NCI-H345 treated with DMSO at 0.1 percent for 48 hours (cell line): ENCODE data around the gene CAMSAP1.

Experiments used
- DNase-seq: peaks from one replicate; lab custom pipeline; 2025; ENCODE audit not compliant: unreplicated experiment; lab: John Stamatoyannopoulos, UW

Gene CAMSAP1

GRCh38 chr9:135883410-135884089 is 23.8 kb downstream of the CAMSAP1 start:
- DNase-seq, result no peak

GRCh38 chr9:135882011-135882410 is 25.3 kb downstream of the CAMSAP1 start:
- no peak for DNase-seq

DNA sequence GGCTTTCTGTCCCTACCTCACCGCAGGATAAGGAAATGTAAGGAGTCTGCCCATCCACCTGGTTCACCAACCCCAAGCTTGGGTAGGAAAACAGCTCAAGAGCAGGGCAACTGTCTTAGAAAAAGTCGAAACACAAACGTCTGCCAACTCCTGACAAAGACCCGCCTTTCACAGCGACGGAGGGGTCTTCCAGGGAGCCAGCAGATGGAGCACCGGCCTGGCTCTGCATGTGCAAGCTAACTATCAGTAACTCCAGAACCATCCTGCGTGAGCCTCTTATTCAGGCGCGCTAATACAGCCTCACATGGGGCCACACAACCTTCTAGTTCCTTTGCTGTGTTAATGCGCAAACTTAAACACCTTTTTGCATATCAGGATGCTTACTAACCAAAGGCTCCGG is 26.9 kb downstream of the CAMSAP1 start:
- DNase-seq, result no peak

GRCh38 chr9:135879619-135880018 is 27.7 kb downstream of the CAMSAP1 start:
- no peak for DNase-seq

DNA sequence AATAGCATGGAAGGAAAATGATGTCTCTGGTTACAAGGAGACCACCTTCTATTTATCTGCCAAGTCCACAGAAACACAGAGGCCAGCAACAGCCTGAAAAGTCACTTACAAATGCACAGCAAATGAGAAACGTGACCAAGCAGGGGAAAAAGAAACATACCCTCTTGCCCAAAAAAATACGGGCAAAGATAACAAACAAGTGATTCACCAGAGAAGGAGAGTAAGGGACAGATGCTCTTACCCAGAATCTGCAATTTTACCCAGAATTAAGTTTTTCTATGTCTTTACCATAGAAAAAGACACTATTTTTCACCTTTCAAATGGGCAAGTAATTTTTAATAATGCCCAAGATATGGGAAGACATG is 28.1 kb downstream of the CAMSAP1 start:
- no peak for DNase-seq

GRCh38 chr9:135878528-135879236 is 28.7 kb downstream of the CAMSAP1 start:
- DNase-seq, result no peak

- DNase-seq, result no peak
Observed at GRCh38 chr9:135877791-135878527, 29.4 kb downstream of the CAMSAP1 start.

DNA sequence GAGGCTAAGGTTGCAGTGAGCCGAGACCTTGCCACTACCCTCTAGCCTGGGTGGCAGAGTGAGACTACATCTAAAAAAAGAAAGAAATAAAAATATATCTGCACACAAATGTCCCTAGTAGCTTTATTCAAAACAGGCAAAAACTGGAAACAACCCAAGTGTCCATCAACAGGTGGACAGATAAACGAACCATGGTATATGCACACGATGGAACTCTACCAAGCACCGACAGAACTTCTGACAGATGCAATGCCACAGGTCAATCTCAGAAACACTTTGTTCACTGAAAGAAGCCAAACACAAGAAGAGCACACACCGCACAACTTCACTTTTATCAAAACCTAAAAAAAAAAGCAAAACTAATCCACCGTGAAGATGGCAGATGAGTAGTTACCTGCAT is 30.4 kb downstream of the CAMSAP1 start:
- DNase-seq, result no peak

GRCh38 chr9:135874859-135875258 is 32.5 kb downstream of the CAMSAP1 start:
- DNase-seq, result no peak

DNA sequence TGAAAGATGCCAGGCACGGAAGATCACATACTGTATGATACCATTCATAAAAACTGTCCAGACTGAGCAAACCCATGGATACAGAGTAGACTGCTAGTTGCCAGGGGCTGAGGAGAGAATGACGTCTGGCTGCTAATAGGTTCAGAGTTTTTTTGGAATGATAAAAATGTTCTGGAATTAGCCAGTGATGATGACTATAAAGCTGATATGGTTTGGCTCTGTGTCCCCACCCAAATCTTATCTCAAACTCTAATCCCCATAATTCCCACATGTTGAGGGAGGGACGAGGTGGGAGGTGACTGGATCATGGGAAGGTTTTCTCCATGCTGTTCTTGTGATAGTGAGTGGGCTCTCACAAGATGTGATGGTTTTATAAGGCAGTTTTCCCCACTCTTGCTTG is 37.4 kb downstream of the CAMSAP1 start:
- no peak for DNase-seq

GRCh38 chr9:135865531-135865930 is 41.8 kb downstream of the CAMSAP1 start:
- no peak for DNase-seq

GRCh38 chr9:135864447-135865049 is 42.8 kb downstream of the CAMSAP1 start:
- peak; percentile 9 for DNase-seq

GRCh38 chr9:135862809-135863208 is 44.5 kb downstream of the CAMSAP1 start:
- no peak for DNase-seq

DNA sequence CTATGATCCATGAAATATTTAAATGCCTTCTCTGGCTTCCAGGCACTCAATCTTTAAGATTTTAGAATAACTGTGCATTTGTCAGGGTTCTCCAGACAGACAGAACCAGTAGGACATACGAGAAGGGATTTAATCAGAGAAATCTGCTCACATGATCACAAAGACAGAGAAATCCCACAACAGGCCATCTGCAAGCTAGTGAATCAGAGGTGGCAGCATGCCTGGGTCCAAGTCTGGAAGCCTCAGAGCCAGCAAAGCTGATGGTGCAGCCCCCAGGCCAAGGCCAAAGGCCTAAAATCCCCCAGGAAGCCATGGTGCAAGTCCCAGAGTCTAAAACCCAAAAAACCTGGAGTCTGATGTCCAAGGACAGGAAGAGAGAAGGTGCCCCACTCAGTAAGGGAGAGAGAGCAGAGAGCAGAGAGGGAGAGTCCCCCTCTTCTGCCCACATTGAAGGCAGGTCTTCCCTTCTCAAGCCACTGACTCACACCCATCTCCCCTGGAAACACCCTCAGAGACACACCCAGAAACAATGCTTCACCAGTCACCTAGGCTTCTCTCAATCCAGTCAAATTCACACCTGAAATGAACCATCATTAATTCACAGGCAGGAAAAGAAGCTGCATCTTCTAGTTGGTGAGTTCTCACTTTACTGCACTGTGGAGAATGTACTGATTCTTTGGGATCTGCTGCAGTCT is 48.7 kb downstream of the CAMSAP1 start:
- DNase-seq, result no peak

- no peak for DNase-seq
Observed at GRCh38 chr9:135857843-135858242, 49.5 kb downstream of the CAMSAP1 start.

DNA sequence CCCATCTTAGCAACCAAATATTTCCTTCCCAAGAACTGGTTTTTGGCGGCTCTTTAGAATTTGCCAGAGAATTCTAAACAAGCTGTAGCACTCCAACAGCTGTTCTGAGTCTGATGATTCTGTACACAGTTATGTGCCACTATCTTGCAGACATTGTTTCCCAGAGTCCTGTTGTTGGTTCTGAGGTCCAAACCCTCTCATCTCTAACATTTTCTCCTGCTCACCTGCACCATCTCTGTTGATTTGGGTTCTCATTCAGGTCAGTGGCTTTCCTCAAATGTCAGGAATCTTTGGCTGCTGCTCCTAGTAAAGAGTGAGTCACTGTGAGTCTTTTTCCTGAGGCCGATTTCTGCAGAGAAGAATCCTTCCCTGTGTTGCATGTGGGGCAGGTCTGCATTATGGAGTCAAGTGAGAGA is 50.0 kb downstream of the CAMSAP1 start:
- no peak for DNase-seq

GRCh38 chr9:135851748-135852147 is 55.6 kb downstream of the CAMSAP1 start:
- no peak for DNase-seq

DNA sequence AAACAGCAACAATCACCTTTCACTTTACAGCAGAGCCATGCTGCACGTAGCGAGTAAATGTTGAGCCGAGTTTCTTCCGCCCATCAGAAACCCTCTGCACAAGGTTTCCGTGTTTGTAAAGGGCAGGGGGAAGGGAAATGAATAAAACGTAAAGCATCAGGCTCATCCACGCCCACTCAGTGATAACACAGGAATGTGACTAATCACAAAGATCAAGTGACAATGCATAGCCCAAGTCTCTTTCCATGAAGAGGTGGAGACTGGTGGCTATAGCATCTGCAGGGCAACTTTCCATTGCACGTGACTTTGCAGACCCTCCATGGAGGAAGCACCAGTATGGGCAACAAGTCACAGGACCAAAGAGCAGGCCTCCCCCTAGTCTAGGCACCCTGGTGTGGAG is 56.6 kb downstream of the CAMSAP1 start:
- no peak for DNase-seq

- no peak for DNase-seq
Observed at GRCh38 chr9:135849181-135849580, 58.2 kb downstream of the CAMSAP1 start.

DNA sequence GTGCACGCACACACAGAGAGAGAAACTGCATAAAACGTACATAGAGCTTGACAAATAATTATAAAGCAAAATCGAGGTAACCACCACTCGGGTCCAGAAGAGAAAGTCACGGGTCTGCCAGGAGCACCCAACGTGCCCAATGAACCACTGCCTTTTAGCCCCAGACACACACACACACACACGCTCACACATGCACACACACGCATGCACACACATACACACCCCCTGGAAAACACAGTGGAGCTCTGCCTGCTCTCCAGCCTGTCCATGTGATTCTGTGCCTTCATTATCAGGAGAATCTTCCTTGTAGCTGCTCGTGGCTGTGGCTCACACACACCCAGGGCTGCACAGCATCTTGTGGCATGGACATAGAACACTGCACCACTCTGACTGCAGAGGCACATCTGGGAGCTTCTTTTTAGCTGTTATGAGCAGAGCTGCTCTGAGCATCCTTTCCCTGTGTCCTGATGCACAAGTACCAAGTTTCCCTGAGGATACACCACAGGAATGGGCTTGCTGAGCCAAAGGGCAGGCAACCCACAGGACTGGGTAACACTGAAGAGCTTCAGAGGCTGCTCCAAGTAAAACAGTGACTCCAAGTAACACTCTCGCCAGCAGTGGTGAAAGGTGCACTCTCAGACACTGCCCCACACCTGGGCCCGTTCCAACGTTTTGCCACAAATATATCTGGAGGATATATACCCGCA is 58.9 kb downstream of the CAMSAP1 start:
- DNase-seq, result no peak

GRCh38 chr9:135847833-135848232 is 59.5 kb downstream of the CAMSAP1 start:
- no peak for DNase-seq
